Activated T-helper 17 cell treated with anti-CD3 and anti-CD28 coated beads, Interleukin-2, amount 50 U/mL, for 72 hours (primary cell): ENCODE measurements around the gene AP3M1. TPM values are rescaled to one million over a fixed set of nuclear protein-coding genes. Genes with fewer than 3 reads are reported as not detected.

Experiments
- total RNA-seq, 2 donors: library from RNA; stranded (reverse); gene quantifications; one replicate each; pipeline ENCODE4 v1.2.3, GENCODE V29; 2022

The AP3M1 gene
- total RNA-seq, 2 donors from 2014 or later: 32.5 to 55.0 TPM

Other genes with a start within 250 kb of the AP3M1 start
- under 1 TPM; 0.37 to 0.67 TPM for gene PLAU, start 239.7 kb downstream of the AP3M1 start, total RNA-seq
- gene VCL, start 152.7 kb downstream of the AP3M1 start, total RNA-seq: 10 to 100 TPM; 18.4 to 27.2 TPM
- gene ADK, start 393 bp upstream of the AP3M1 start, total RNA-seq: 10 to 100 TPM; 51.4 to 72.1 TPM